ENCODE measurements around the gene ENPP6. TPM values are rescaled to one million over a fixed set of nuclear protein-coding genes. Genes with fewer than 3 reads are reported as not detected.
"Not testable (repeated sequence)": the region's sequence is repeated elsewhere in the genome, so short reads cannot be mapped to it uniquely, and the experiment has no call there.

ENPP6 gene
- total RNA-seq, 1 experiment from 2014 or later: not detected

GRCh38 chr4:184215709-184216328 lies 1.9 kb downstream of the ENPP6 start:
- peaks cover 9% of the 10 kb centered on the region for H3K27me3 Mint-ChIP-seq (ENCODE audit: insufficient read depth, unreplicated experiment)
- H3K9me3 Mint-ChIP-seq (ENCODE audit: unreplicated experiment): no peaks in the 10 kb centered on the region
- H3K36me3 ChIP-seq (ENCODE audit: control insufficient read depth, insufficient read depth, low read length): no peaks in the 10 kb centered on the region
- POLR2A ChIA-PET: no interaction called here
- H3K4me3 Mint-ChIP-seq (ENCODE audit: unreplicated experiment): no peak overlapping the region
- intact Hi-C loops (cut with micrococcal nuclease; ENCODE audit: unreplicated experiment): no loop called here
- no peaks in the 10 kb centered on the region for H3K4me1 ChIP-seq
- no peaks in the 10 kb centered on the region for H3K9me3 ChIP-seq
- no peaks in the 10 kb centered on the region for H3K36me3 Mint-ChIP-seq (ENCODE audit: insufficient read depth, unreplicated experiment)
- H3K27me3 ChIP-seq (replicated peaks; ENCODE audit: control insufficient read depth, insufficient read depth, low read length): no peaks in the 10 kb centered on the region
- CTCF ChIA-PET: no interaction called here
- no peaks in the 10 kb centered on the region for H3K4me1 Mint-ChIP-seq (ENCODE audit: low read depth, unreplicated experiment)
- no peak for DNase-seq
- TF ChIP-seq CTCF (IDR thresholded peaks at IDR 0.05; ENCODE audit: insufficient read depth in 1 of 2, low read depth in 1 of 2, low read length in 1 of 2, severe bottlenecking in 1 of 2, unreplicated experiment in 1 of 2): no peak
- H3K27ac Mint-ChIP-seq (ENCODE audit: unreplicated experiment): no peak overlapping the region
- no TSS peak for BruUV-seq (replicated peaks)
- H3K4me3 ChIP-seq (ENCODE audit: low read depth, low read length): no peak overlapping the region

GRCh38 chr4:184214931-184215330 lies 2.7 kb downstream of the ENPP6 start:
- H3K36me3 ChIP-seq (ENCODE audit: control insufficient read depth, insufficient read depth, low read length): no peaks in the 10 kb centered on the region
- no peak for DNase-seq
- Mint-ChIP-seq H3K4me3 (ENCODE audit: unreplicated experiment) (no peak overlapping the region), H3K9me3 (ENCODE audit: unreplicated experiment) (no peaks in the 10 kb centered on the region), H3K27ac (ENCODE audit: unreplicated experiment) (no peak overlapping the region), H3K36me3 (ENCODE audit: insufficient read depth, unreplicated experiment) (no peaks in the 10 kb centered on the region), H3K27me3 (ENCODE audit: insufficient read depth, unreplicated experiment) (peaks cover 9% of the 10 kb centered on the region), H3K4me1 (ENCODE audit: low read depth, unreplicated experiment) (no peaks in the 10 kb centered on the region)
- intact Hi-C loops (cut with micrococcal nuclease; ENCODE audit: unreplicated experiment): no loop called here
- no peaks in the 10 kb centered on the region for H3K27me3 ChIP-seq (replicated peaks; ENCODE audit: control insufficient read depth, insufficient read depth, low read length)
- CTCF ChIA-PET: no interaction called here
- no peak for TF ChIP-seq CTCF (IDR thresholded peaks at IDR 0.05; ENCODE audit: insufficient read depth in 1 of 2, low read depth in 1 of 2, low read length in 1 of 2, severe bottlenecking in 1 of 2, unreplicated experiment in 1 of 2)
- H3K9me3 ChIP-seq: no peaks in the 10 kb centered on the region
- BruUV-seq (replicated peaks): no TSS peak
- H3K4me3 ChIP-seq (ENCODE audit: low read depth, low read length): no peak overlapping the region
- POLR2A ChIA-PET: no interaction called here
- H3K4me1 ChIP-seq: no peaks in the 10 kb centered on the region

- H3K4me1 Mint-ChIP-seq (ENCODE audit: low read depth, unreplicated experiment); H3K36me3 ChIP-seq (ENCODE audit: control insufficient read depth, insufficient read depth, low read length); DNase-seq; intact Hi-C loops (cut with micrococcal nuclease; ENCODE audit: unreplicated experiment); H3K27me3 ChIP-seq (replicated peaks; ENCODE audit: control insufficient read depth, insufficient read depth, low read length); BruUV-seq (replicated peaks); H3K4me1 ChIP-seq; CTCF ChIA-PET; H3K9me3 ChIP-seq; H3K4me3 ChIP-seq (ENCODE audit: low read depth, low read length); H3K36me3 Mint-ChIP-seq (ENCODE audit: insufficient read depth, unreplicated experiment); H3K4me3 Mint-ChIP-seq (ENCODE audit: unreplicated experiment); H3K27me3 Mint-ChIP-seq (ENCODE audit: insufficient read depth, unreplicated experiment): not testable (repeated sequence)
- POLR2A ChIA-PET: interaction anchor here (0.6 kb wide), 1 partner anchor 266 kb away, joined by 6 read pairs; the partner anchor contains the start of gene IRF2
- peak overlapping the region; percentile 47 for H3K27ac Mint-ChIP-seq (ENCODE audit: unreplicated experiment)
- H3K9me3 Mint-ChIP-seq (ENCODE audit: unreplicated experiment): peaks cover 14% of the 10 kb centered on the region
These were observed 9.7 kb downstream of the ENPP6 start for GRCh38 chr4:184207734-184208607.
